Adrenal gland (tissue), 12 donors: ENCODE results near the gene ITGA11. TPM values are rescaled to one million over a fixed set of nuclear protein-coding genes. Genes with fewer than 3 reads are reported as not detected.

Experiments
- DNase-seq, 7 donors: peaks; one replicate each; pipeline ENCODE4 v3.0.0-alpha.2; 2019 to 2020
- H3K27ac ChIP-seq, 5 donors: fragments of 200-600 bp; sonication (generic) in 4 of 5; 1 replicate in 3 of 5; 2 replicates in 2 of 5; pipeline versions ENCODE4 v1.5.1 to v1.8.0; 2016 to 2020; ENCODE audit warnings: mild to moderate bottlenecking in 1 of 5
- H3K27me3 ChIP-seq: fragments of 200-600 bp; 2 replicates; pipeline ENCODE4 v1.8.0; 2021
- H3K36me3 ChIP-seq, 2 donors: fragments of 200-600 bp; replicated peaks in 1 of 2; 1 replicate in 1 of 2; 2 replicates in 1 of 2; pipeline versions ENCODE4 v1.5.1 to v1.8.0; 2018 to 2022
- H3K4me1 ChIP-seq, 2 donors: fragments of 200-600 bp; replicated peaks in 1 of 2; 1 replicate in 1 of 2; 2 replicates in 1 of 2; pipeline versions ENCODE4 v1.5.1 to v1.8.0; 2018 to 2021
- H3K4me3 ChIP-seq, 4 donors: fragments of 200-600 bp; sonication (generic) in 3 of 4; one replicate each; pipeline ENCODE4 v1.5.1; 2016 to 2018
- H3K9me3 ChIP-seq, 3 donors: fragments of 200-600 bp; sonication (generic) in 1 of 3; replicated peaks in 1 of 3; 1 replicate in 2 of 3; 2 replicates in 1 of 3; pipeline versions ENCODE4 v1.5.1 to v1.8.0; 2016 to 2021
- CTCF ChIP-seq, 6 experiments: fragments of 450-650 bp in 4 of 6; fragments of 200-600 bp in 2 of 6; sonication (generic) in 1 of 6; IDR thresholded peaks; 1 replicate in 5 of 6; 2 replicates in 1 of 6; pipeline versions ENCODE4 v1.5.1 to v1.8.0; 2016 to 2021; ENCODE audit warnings: antibody characterized with exemption in 6 of 6, mild to moderate bottlenecking in 2 of 6, moderate library complexity in 1 of 6
- POLR2A ChIP-seq, 2 donors: fragments of 450-650 bp; IDR thresholded peaks; one replicate each; pipeline ENCODE4 v1.6.1; 2017; ENCODE audit warnings: antibody characterized with exemption in 2 of 2, mild to moderate bottlenecking in 2 of 2, moderate library complexity in 1 of 2
- WGBS, 4 donors: extraction: QIAGEN DNeasy Blood & Tissue Kit in 2 of 4; methylation state at CpG; one replicate each; pipeline versions ENCODE4 v1.1.5 to v1.1.7; 2013 to 2017; 5-methylcytosine and 5-hydroxymethylcytosine counted together
- intact Hi-C, 2 donors: fragments of 100-400 bp; cut with DNase I; formaldehyde crosslinking; loops; one replicate each; pipeline versions ENCODE4 v1.14.1 to v1.15.0; 2022 to 2023
- polyA plus RNA-seq, 3 donors: library from polyadenylated mRNA; stranded (reverse); fragments of 200-250 nt in 2 of 3; fragments of 350-450 nt in 1 of 3; fragmentation: Illumina TruSeq in 1 of 3; extraction: RNeasy Lipid Tissue Mini Kit (QIAGEN cat#74804) in 1 of 3; gene quantifications; one replicate each; pipeline ENCODE4 v1.2.3, GENCODE V29; 2013 to 2014
- total RNA-seq, 9 donors: library from RNA; depleted of rRNA in 4 of 9; stranded (reverse); fragments of >200 nt in 4 of 9; fragments of 120-200 nt in 1 of 9; fragmentation: NEBNext Ultra II Directional in 1 of 9; extraction: Animal tissue kit (Norgen Biotek cat#: 25700) in 1 of 9; gene quantifications; one replicate each; pipeline versions ENCODE4 v1.1.0 to v1.2.4, GENCODE V29; 2013 to 2023
- donor health status: healthy with polysubstance abuse.
- donor health status: Bipolar disorder and iron deficiency.
- donor health status: DM: yes; HTN: yes; CAD: no.
- donor health status: DM: no; HTN: no; CAD: no.
- donor health status: DM: no; HTN: no; CAD: no.
- donor health status: DM: yes; HTN: yes; CAD: no.

ITGA11 gene
- total and polyA plus RNA-seq, 12 donors, result 1.4 to 52.5 (median 7.5) TPM

- no peak overlapping the region for H3K27ac ChIP-seq
- TF ChIP-seq POLR2A (IDR thresholded peaks at IDR 0.05) (no peak), CTCF (IDR thresholded peaks at IDR 0.05) (no peak)
Measured at GRCh38 chr15:68354923-68355322, 77.0 kb downstream of the ITGA11 start.

GRCh38 chr15:68354268-68354667 lies 77.7 kb downstream of the ITGA11 start:
- Histone ChIP-seq H3K27me3 (no peaks in the 10 kb centered on the region), H3K9me3 (peaks cover 0 to 5% (median 0%) of the 10 kb centered on the region in 3 donors), H3K36me3 (no peaks in the 10 kb centered on the region), H3K4me1 (peaks cover 10% of the 10 kb centered on the region in 2 donors), H3K27ac (no peak overlapping the region), H3K4me3 (no peak overlapping the region)
- intact Hi-C loops, result no loop called here
- 88 to 98% (median 96%) methylated on average over 2 of the region's 2 CpGs for WGBS, 4 donors
- TF ChIP-seq POLR2A (IDR thresholded peaks at IDR 0.05), result no peak
- no peak for TF ChIP-seq CTCF (IDR thresholded peaks at IDR 0.05)
- DNase-seq, result no peak

More at GRCh38 chr15:68354923-68355322, 77.0 kb downstream of the ITGA11 start:
- Histone ChIP-seq H3K4me3 (no peak overlapping the region), H3K36me3 (no peaks in the 10 kb centered on the region), H3K4me1 (peaks cover 10% of the 10 kb centered on the region in 2 donors), H3K9me3 (peaks cover 0 to 5% (median 0%) of the 10 kb centered on the region in 3 donors), H3K27me3 (no peaks in the 10 kb centered on the region)
- DNase-seq, result no peak
- intact Hi-C loops, result no loop called here
- 88 to 100% (median 93%) methylated on average over 4 of the region's 4 CpGs for WGBS, 4 donors

- H3K36me3 ChIP-seq, result no peaks in the 10 kb centered on the region
- 90 to 93% (median 93%) methylated on average over 7 of the region's 7 CpGs for WGBS, 4 donors
- H3K4me3 ChIP-seq, result no peak overlapping the region
- no peaks in the 10 kb centered on the region for H3K27me3 ChIP-seq
- no peak for TF ChIP-seq CTCF (IDR thresholded peaks at IDR 0.05)
- TF ChIP-seq POLR2A (IDR thresholded peaks at IDR 0.05), result no peak
- DNase-seq, result no peak
- peak overlapping the region in 2 of 5 donors; percentile 62 to 94 for H3K27ac ChIP-seq
- H3K9me3 ChIP-seq, result peaks cover 0 to 5% (median 0%) of the 10 kb centered on the region in 3 donors
- H3K4me1 ChIP-seq, result peaks cover 10% of the 10 kb centered on the region in 2 donors
- intact Hi-C loops, result no loop called here
Measured at GRCh38 chr15:68353421-68354135, 78.4 kb downstream of the ITGA11 start.

- DNase-seq, result peak; percentile 63 to 92 (median 88)
- TF ChIP-seq CTCF (IDR thresholded peaks at IDR 0.05), result no peak
- TF ChIP-seq POLR2A (IDR thresholded peaks at IDR 0.05), result peak in 1 of 2 donors; percentile 26
- peak overlapping the region; percentile 18 to 94 (median 73) for H3K27ac ChIP-seq
Measured at GRCh38 chr15:68352401-68353062, 79.4 kb downstream of the ITGA11 start.

More at GRCh38 chr15:68352401-68353062, 79.4 kb downstream of the ITGA11 start:
- WGBS, 4 donors, result 26 to 35% (median 28%) methylated on average over 10 of the region's 10 CpGs
- Histone ChIP-seq H3K9me3 (peaks cover 0 to 3% (median 0%) of the 10 kb centered on the region in 3 donors), H3K4me1 (peaks cover 10% of the 10 kb centered on the region in 2 donors), H3K4me3 (no peak overlapping the region), H3K27me3 (no peaks in the 10 kb centered on the region), H3K36me3 (no peaks in the 10 kb centered on the region)
- intact Hi-C loops, result no loop called here
